Measurements from ENCODE around the gene FOXN3. TPM values are rescaled to one million over a fixed set of nuclear protein-coding genes. Genes with fewer than 3 reads are reported as not detected.

The FOXN3 gene
- polyA plus RNA-seq, 1 of the 3 experiments (the other 2 are of a cell fraction), result 9.8 TPM

- ChIA-PET POLR2A (no interaction called here), CTCF (no interaction called here)
- Histone ChIP-seq H3K4me2 (no peak overlapping the region), H3K4me3 (ENCODE audit: low read depth in 2 of 2, low read length in 1 of 2) (no peak overlapping the region), H4K20me1 (ENCODE audit: insufficient read depth) (no peaks in the 10 kb centered on the region), H3K9me2 (no peaks in the 10 kb centered on the region), H3K9me3 (no peaks in the 10 kb centered on the region), H2AFZ (ENCODE audit: low read depth) (no peak overlapping the region), H3K4me1 (ENCODE audit: control insufficient read depth in 1 of 2, insufficient read depth in 2 of 2, low read depth in 1 of 2, low read length in 1 of 2) (peaks cover 6 to 7% of the 10 kb centered on the region in 2 experiments; a peak in 2 of 4 replicates), H3K36me3 (replicated peaks in 1 of 2; ENCODE audit: control insufficient read depth in 1 of 2, insufficient read depth in 2 of 2, low read length in 1 of 2) (no peaks in the 10 kb centered on the region), H3F3A (replicated peaks; ENCODE audit: insufficient read depth) (peaks cover 8% of the 10 kb centered on the region), H3K79me2 (ENCODE audit: insufficient read depth) (no peaks in the 10 kb centered on the region), H3K27ac (ENCODE audit: low read depth in 2 of 2, low read length in 1 of 2) (no peak overlapping the region), H3K27me3 (ENCODE audit: insufficient read depth) (no peaks in the 10 kb centered on the region), H3K9ac (no peak overlapping the region)
- no peak for TF ChIP-seq MXI1 (IDR thresholded peaks at IDR 0.05; ENCODE audit: low read depth, low read length)
- 57% methylated on average over 3 of the region's 3 CpGs for WGBS (ENCODE audit: low lambda C conversion rate)
- no peak for DNase-seq
These were observed 275.2 kb downstream of the FOXN3 start for GRCh38 chr14:89141862-89142261.

GRCh38 chr14:89140326-89140725, 276.7 kb downstream of the FOXN3 start:
- no peak overlapping the region for H3K27ac ChIP-seq (ENCODE audit: low read depth in 2 of 2, low read length in 1 of 2)
- no peaks in the 10 kb centered on the region for H3K36me3 ChIP-seq (replicated peaks in 1 of 2; ENCODE audit: control insufficient read depth in 1 of 2, insufficient read depth in 2 of 2, low read length in 1 of 2)
- peaks cover 10% of the 10 kb centered on the region for H3F3A ChIP-seq (replicated peaks; ENCODE audit: insufficient read depth)
- WGBS (ENCODE audit: low lambda C conversion rate), result 49% methylated on average over 4 of the region's 5 CpGs
- no peaks in the 10 kb centered on the region for H4K20me1 ChIP-seq (ENCODE audit: insufficient read depth)
- no peak overlapping the region for H3K4me3 ChIP-seq (ENCODE audit: low read depth in 2 of 2, low read length in 1 of 2)
- H3K79me2 ChIP-seq (ENCODE audit: insufficient read depth), result no peaks in the 10 kb centered on the region
- no peak overlapping the region for H2AFZ ChIP-seq (ENCODE audit: low read depth)
- no peak overlapping the region for H3K4me2 ChIP-seq
- 0 out of 2 replicates have a peak, but pooled peaks cover 5% of the 10 kb centered on the region for H3K9me3 ChIP-seq
- no peak for TF ChIP-seq USF1 (IDR thresholded peaks at IDR 0.05; ENCODE audit: borderline replicate concordance, low read depth)
- TF ChIP-seq IRF3 (IDR thresholded peaks at IDR 0.05; ENCODE audit: low read depth, low read length), result no peak
- no peak for TF ChIP-seq REST (IDR thresholded peaks at IDR 0.05; ENCODE audit: low read depth, low read length)
- TF ChIP-seq EZH2phosphoT487 (IDR thresholded peaks at IDR 0.05; ENCODE audit: borderline replicate concordance, low read depth), result no peak
- TF ChIP-seq NFIC (IDR thresholded peaks at IDR 0.05; ENCODE audit: borderline replicate concordance), result no peak
- no peak for TF ChIP-seq FOXJ3 (CRISPR knock-in tag; IDR thresholded peaks at IDR 0.05)
- TF ChIP-seq RCOR1 (IDR thresholded peaks at IDR 0.05; ENCODE audit: low read length), result no peak
- no peak for TF ChIP-seq RAD21 (IDR thresholded peaks at IDR 0.05; ENCODE audit: low read length)
- TF ChIP-seq FOXM1 (IDR thresholded peaks at IDR 0.05; ENCODE audit: low read depth), result no peak
- TF ChIP-seq FOSL2 (IDR thresholded peaks at IDR 0.05; ENCODE audit: borderline replicate concordance, low read depth), result no peak
- TF ChIP-seq TAF1 (IDR thresholded peaks at IDR 0.05; ENCODE audit: borderline replicate concordance, low read depth, low read length), result no peak
- no peak for TF ChIP-seq TEAD4 (IDR thresholded peaks at IDR 0.05; ENCODE audit: borderline replicate concordance, insufficient read depth)
- TF ChIP-seq EP300 (IDR thresholded peaks at IDR 0.05; ENCODE audit: borderline replicate concordance in 1 of 2, low read depth in 1 of 2, low read length in 1 of 2), result no peak
- TF ChIP-seq ZBTB33 (IDR thresholded peaks at IDR 0.05; ENCODE audit: borderline replicate concordance, low read depth), result no peak
- TF ChIP-seq GABPA (IDR thresholded peaks at IDR 0.05; ENCODE audit: low read depth), result no peak
- POLR2A ChIA-PET, result no interaction called here
- no peak for DNase-seq
- no peaks in the 10 kb centered on the region for H3K27me3 ChIP-seq (ENCODE audit: insufficient read depth)
- H3K9ac ChIP-seq, result no peak overlapping the region
- no peaks in the 10 kb centered on the region for H3K9me2 ChIP-seq
- CTCF ChIA-PET, result interaction anchor here (0.6 kb wide), 2 partner anchors 41 to 44 kb away, joined by 3 read pairs; no protein-coding TSS in a partner anchor
- H3K4me1 ChIP-seq (ENCODE audit: control insufficient read depth in 1 of 2, insufficient read depth in 2 of 2, low read depth in 1 of 2, low read length in 1 of 2), result peaks cover 7% of the 10 kb centered on the region in 2 experiments; a peak in 2 of 4 replicates

Measured in SK-N-SH (cell line).